Measurements from ENCODE around the gene IRF7.
"Not testable (repeated sequence)": the region's sequence is repeated elsewhere in the genome, so short reads cannot be mapped to it uniquely, and the experiment has no call there.

IRF7 gene

GRCh38 chr11:653837-654236 lies 38.1 kb upstream of the IRF7 start:
- Histone ChIP-seq H3K4me3 (ENCODE audit: low read depth, low read length) (no peak overlapping the region), H3K27ac (no peak overlapping the region), H3K36me3 (replicated peaks) (peaks cover 8% of the 10 kb centered on the region), H3K27me3 (replicated peaks) (no peaks in the 10 kb centered on the region)
- no peak for TF ChIP-seq CTCF (IDR thresholded peaks at IDR 0.05; ENCODE audit: low read depth, low read length, missing control alignments)
- in situ Hi-C loops (cut with HindIII; ENCODE audit: low pct_ligation_motif_present, low sequenced_read_pairs), result no loop called here
- DNase-seq, result no peak

GRCh38 chr11:653136-653535 lies 37.4 kb upstream of the IRF7 start:
- H3K36me3 ChIP-seq (replicated peaks); H3K4me3 ChIP-seq (ENCODE audit: low read depth, low read length); H3K27ac ChIP-seq; in situ Hi-C loops (cut with HindIII; ENCODE audit: low pct_ligation_motif_present, low sequenced_read_pairs); H3K27me3 ChIP-seq (replicated peaks); DNase-seq: not testable (repeated sequence)

DNA sequence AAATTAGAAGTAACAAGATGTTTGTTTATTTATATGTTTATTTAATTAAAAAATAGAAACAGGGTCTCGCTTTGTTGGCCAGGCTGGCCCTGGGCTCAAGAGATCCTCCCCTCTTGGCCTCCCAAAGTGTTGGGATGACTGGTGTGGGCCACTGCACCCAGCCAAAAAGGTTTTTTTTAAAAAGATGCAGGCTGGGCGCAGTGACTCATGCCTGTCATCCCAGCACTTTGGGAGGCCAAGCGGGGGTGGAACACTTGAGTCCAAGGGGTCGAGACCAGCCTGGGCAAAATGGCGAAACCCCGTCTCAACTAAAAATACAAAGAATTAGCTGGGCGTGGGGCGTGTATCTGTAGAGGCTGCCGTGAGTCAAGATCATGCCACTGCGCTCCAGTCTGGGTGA lies 34.7 kb upstream of the IRF7 start:
- in situ Hi-C loops (cut with HindIII; ENCODE audit: low pct_ligation_motif_present, low sequenced_read_pairs), result no loop called here
- Histone ChIP-seq H3K27ac (no peak overlapping the region), H3K27me3 (replicated peaks) (no peaks in the 10 kb centered on the region), H3K36me3 (replicated peaks) (peaks cover 6% of the 10 kb centered on the region), H3K4me3 (ENCODE audit: low read depth, low read length) (no peak overlapping the region)
- no peak for DNase-seq
- no peak for TF ChIP-seq CTCF (IDR thresholded peaks at IDR 0.05; ENCODE audit: low read depth, low read length, missing control alignments)

- peaks cover 13% of the 10 kb centered on the region for H3K36me3 ChIP-seq (replicated peaks)
- H3K27ac ChIP-seq; DNase-seq; H3K4me3 ChIP-seq (ENCODE audit: low read depth, low read length); in situ Hi-C loops (cut with HindIII; ENCODE audit: low pct_ligation_motif_present, low sequenced_read_pairs); H3K27me3 ChIP-seq (replicated peaks): not testable (repeated sequence)
These were observed 32.0 kb upstream of the IRF7 start for GRCh38 chr11:647672-648158.

DNA sequence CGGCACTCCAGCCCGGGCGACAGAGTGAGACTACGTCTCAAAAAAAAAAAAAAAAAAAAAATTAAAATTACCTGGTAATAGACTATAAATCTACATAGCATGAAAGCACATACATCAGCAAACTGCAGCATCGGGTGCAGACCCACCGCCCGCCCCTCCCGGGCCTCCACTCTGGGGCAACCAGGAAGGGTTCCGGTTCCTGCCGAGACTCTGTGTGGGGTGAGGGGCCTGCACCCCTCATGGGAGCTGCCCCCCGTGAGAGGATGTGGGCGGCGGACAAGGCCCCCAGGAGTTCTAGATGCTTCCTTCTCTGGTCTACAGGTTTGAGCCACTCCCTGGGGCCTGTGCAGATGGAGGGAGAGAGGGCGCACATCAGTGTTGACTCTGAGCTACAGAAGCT lies 30.5 kb upstream of the IRF7 start:
- no peak for DNase-seq
- in situ Hi-C loops (cut with HindIII; ENCODE audit: low pct_ligation_motif_present, low sequenced_read_pairs), result no loop called here
- H3K27me3 ChIP-seq (replicated peaks), result no peaks in the 10 kb centered on the region
- H3K27ac ChIP-seq, result no peak overlapping the region
- H3K36me3 ChIP-seq (replicated peaks), result peaks cover 13% of the 10 kb centered on the region
- no peak for TF ChIP-seq CTCF (IDR thresholded peaks at IDR 0.05; ENCODE audit: low read depth, low read length, missing control alignments)
- H3K4me3 ChIP-seq (ENCODE audit: low read depth, low read length), result no peak overlapping the region

GRCh38 chr11:645536-645935 lies 29.8 kb upstream of the IRF7 start:
- TF ChIP-seq CTCF (IDR thresholded peaks at IDR 0.05; ENCODE audit: low read depth, low read length, missing control alignments), result no peak
- H3K27ac ChIP-seq, result no peak overlapping the region
- H3K4me3 ChIP-seq (ENCODE audit: low read depth, low read length), result no peak overlapping the region
- in situ Hi-C loops (cut with HindIII; ENCODE audit: low pct_ligation_motif_present, low sequenced_read_pairs), result no loop called here
- no peak for DNase-seq
- H3K27me3 ChIP-seq (replicated peaks), result peaks cover 2% of the 10 kb centered on the region
- peaks cover 13% of the 10 kb centered on the region for H3K36me3 ChIP-seq (replicated peaks)

Data from brain microvascular endothelial cell (primary cell).